ENCODE results near the gene VRTN. TPM values are rescaled to one million over a fixed set of nuclear protein-coding genes. Genes with fewer than 3 reads are reported as not detected.

Gene VRTN
- total and polyA plus RNA-seq, 2 experiments from 2014 or later = 1.3 to 2.7 TPM

DNA sequence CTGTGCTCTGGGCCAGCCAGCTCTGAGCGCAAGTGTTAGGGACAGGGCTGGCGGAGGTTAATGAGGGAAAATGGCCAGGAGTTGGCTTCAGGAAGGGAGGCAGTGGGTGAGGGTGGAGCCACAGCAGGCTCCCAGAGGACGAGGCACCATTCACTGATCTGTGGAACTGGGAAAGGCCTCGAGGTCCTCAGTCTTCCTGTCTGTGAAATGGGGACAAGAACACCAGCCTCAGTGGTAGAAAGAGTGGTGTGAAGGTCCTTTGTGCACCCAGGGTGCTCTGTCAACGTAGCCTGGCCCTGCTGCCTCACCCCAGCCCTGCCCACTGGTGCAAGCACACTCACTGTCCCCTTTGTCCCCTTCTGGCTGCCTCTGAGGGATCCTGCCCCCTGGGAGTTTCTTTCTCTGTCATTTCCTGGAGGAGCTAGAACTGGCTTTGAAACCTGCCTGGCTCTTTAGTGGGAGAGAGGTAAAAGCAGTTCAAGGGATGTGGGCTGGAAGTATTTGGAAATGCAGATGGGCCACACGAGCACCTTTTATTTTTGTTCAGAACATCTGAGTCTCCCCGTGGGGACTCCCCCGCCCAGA lies 52.7 kb downstream of the VRTN start:
- Histone ChIP-seq H3K36me3 (no peaks in the 10 kb centered on the region), H3K27ac (peak overlapping the region; percentile 73), H3K9me3 (ENCODE audit: low read depth) (no peaks in the 10 kb centered on the region), H3K4me1 (ENCODE audit: low read depth) (peaks cover 26% of the 10 kb centered on the region), H3K27me3 (no peaks in the 10 kb centered on the region), H3K4me3 (peak overlapping the region; percentile 12)
- no peak for DNase-seq (ENCODE audit: low read depth in 1 of 2, low spot score in 1 of 2)
- TF ChIP-seq, protein P1, sequence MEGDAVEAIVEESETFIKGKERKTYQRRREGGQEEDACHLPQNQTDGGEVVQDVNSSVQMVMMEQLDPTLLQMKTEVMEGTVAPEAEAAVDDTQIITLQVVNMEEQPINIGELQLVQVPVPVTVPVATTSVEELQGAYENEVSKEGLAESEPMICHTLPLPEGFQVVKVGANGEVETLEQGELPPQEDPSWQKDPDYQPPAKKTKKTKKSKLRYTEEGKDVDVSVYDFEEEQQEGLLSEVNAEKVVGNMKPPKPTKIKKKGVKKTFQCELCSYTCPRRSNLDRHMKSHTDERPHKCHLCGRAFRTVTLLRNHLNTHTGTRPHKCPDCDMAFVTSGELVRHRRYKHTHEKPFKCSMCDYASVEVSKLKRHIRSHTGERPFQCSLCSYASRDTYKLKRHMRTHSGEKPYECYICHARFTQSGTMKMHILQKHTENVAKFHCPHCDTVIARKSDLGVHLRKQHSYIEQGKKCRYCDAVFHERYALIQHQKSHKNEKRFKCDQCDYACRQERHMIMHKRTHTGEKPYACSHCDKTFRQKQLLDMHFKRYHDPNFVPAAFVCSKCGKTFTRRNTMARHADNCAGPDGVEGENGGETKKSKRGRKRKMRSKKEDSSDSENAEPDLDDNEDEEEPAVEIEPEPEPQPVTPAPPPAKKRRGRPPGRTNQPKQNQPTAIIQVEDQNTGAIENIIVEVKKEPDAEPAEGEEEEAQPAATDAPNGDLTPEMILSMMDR (IDR thresholded peaks at IDR 0.05; ENCODE audit: low read depth, low read length) = no peak

DNA sequence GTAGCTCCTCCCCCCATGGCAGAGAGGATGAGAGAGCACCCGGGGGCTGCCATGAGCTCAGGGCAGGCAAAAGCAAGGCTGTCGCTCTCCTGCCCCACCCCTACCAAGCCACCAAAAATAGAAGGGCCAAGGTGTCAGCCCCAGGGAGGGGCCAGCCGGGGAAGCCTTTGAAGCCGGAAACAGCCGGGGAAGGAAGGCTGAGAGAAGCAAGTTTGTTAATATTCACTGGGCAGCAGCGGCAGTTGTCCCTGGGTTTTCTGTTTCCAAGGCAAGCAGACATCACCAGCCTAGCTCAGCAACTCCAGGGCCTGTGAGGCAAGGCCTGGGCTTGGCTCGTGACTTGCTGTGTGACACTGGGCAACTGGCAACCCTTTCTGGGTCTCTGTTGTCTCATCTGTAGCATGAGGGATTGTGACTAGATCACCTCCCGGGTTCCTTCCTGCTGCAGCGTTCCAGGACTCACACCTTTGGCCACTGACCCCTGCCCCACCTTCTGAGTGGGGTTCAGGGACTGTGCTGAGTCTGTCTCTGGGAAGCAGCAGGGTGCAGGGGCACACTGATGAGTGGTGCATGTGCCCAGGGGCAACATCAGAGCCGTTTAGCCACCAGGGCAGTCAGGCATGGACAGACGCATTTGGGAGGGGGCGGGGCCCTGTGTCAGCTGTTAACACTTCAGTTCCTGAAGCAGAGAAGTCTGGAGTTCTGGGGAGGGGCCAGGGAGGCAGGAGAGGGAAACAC lies 53.4 kb downstream of the VRTN start:
- Histone ChIP-seq H3K36me3 (no peaks in the 10 kb centered on the region), H3K27me3 (no peaks in the 10 kb centered on the region), H3K4me1 (ENCODE audit: low read depth) (peaks cover 26% of the 10 kb centered on the region), H3K4me3 (peak overlapping the region; percentile 12), H3K9me3 (ENCODE audit: low read depth) (no peaks in the 10 kb centered on the region), H3K27ac (peak overlapping the region; percentile 73)
- peak in 1 of 2 donors; percentile 86 for DNase-seq (ENCODE audit: low read depth in 1 of 2, low spot score in 1 of 2)
- TF ChIP-seq, protein P1 (IDR thresholded peaks at IDR 0.05; ENCODE audit: low read depth, low read length) = no peak

DNA sequence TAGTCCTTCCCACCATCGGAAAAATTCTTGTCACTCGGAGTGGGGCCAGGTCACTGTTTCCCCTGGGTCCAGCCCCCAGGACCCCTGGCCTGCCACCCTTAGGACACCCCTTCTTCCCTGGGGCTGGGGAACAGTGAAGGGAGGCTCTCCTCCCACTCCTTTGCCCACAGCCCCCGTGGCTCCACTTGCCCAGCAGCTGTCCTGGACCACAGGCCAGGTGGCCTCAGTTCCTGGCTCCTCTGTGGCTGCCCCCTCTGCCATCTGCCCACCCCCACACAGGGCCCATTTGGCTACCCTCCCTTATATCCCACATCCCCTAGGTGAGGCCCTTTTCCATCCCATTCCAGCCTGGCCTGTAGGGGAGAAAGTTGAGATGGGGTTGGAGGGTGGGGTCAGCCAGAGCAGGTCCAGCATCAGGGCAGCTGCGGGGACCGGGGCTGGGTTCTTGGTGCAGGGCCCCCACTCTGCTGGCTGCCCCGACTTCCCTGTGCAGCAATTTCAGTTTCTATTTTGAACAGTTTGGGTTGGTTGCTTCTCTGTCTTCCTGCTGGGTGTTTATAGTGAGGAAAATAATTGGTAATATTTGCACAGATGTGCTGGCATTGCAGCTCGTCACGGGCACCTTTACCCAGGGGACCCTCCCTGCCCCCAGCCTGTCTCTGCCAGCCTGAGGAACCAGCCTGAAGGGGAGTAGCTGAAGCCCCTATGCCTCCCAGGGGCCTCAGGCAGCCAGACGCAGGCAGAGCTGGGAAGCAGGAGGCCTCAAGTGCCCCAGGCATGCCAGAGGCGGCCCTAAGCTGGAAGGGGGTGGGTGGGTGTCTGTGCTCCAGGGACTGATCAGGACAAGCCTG lies 54.4 kb downstream of the VRTN start:
- peaks cover 26% of the 10 kb centered on the region for H3K4me1 ChIP-seq (ENCODE audit: low read depth)
- peak in 1 of 2 donors; percentile 35 for DNase-seq (ENCODE audit: low read depth in 1 of 2, low spot score in 1 of 2)
- H3K27ac ChIP-seq = peak overlapping the region; percentile 73
- no peaks in the 10 kb centered on the region for H3K36me3 ChIP-seq
- H3K9me3 ChIP-seq (ENCODE audit: low read depth) = no peaks in the 10 kb centered on the region
- H3K27me3 ChIP-seq = no peaks in the 10 kb centered on the region
- TF ChIP-seq, protein P1 (IDR thresholded peaks at IDR 0.05; ENCODE audit: low read depth, low read length) = no peak
- H3K4me3 ChIP-seq = no peak overlapping the region

DNA sequence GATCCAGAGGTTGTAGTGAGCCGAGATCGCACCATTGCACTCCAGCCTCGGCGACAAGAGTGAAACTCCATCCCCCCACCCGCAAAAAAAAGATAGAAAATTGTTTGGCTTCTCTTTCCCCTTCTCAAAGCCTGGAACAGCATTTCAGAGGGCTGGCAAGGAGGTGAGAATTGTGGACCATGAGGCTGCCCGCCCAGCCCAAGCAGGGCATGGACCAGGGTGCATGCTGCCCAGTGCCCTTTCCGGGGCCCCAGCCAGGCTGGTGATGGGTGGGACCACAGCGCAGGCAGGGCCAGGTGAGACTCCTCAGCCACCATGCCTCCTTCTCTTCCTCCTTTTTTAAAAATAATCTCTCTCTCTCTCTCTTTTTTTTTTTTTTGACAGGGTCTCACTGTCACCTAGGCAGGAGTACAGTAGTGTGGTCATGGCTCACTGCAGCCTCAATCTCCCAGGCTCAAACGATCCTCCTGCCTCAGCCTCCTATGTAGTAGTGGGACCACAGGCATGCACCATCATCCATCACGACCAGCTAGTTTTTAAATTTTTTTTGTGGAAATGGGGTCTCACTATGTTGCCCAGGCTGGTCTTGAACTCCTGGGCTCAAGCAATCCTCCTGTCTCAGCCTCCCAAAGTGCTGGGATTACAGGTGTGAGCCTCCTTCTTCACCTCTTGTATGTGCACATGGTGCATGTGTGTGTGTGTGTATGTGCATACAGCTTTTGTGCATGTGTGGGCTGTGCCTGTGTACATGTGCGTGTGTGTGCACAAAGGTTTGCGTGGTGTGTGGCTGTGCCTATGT lies 55.5 kb downstream of the VRTN start:
- H3K36me3 ChIP-seq = no peaks in the 10 kb centered on the region
- DNase-seq (ENCODE audit: low read depth in 1 of 2, low spot score in 1 of 2) = no peak
- TF ChIP-seq, protein P1 (IDR thresholded peaks at IDR 0.05; ENCODE audit: low read depth, low read length) = no peak

DNA sequence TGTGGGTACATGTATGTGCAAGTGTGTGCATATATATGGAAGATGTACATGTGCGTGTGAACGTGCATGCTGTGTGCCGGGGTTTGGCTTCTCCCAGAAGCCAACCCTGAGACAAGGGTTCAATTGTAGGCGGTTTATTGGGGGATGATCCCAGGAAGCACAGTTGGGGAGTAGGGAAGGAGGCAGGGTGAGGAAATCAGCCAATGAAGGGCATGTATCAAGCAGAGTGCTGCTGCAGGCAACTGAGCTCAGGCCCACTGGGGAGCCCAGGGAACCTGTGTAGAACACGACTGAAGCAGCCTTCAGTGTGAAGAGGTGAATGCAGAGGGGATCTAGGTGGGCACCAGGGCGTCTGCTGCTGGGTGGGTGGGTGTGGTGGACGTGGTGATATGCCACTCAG lies 56.2 kb downstream of the VRTN start:
- no peak for DNase-seq (ENCODE audit: low read depth in 1 of 2, low spot score in 1 of 2)
- H3K4me1 ChIP-seq (ENCODE audit: low read depth) = peaks cover 26% of the 10 kb centered on the region
- H3K9me3 ChIP-seq (ENCODE audit: low read depth) = no peaks in the 10 kb centered on the region
- no peaks in the 10 kb centered on the region for H3K27me3 ChIP-seq
- H3K36me3 ChIP-seq = no peaks in the 10 kb centered on the region
- no peak overlapping the region for H3K27ac ChIP-seq
- TF ChIP-seq, protein P1 (IDR thresholded peaks at IDR 0.05; ENCODE audit: low read depth, low read length) = no peak
- H3K4me3 ChIP-seq = no peak overlapping the region

More for the DNA sequence above, 55.5 kb downstream of the VRTN start:
- Histone ChIP-seq H3K4me3 (no peak overlapping the region), H3K27ac (no peak overlapping the region), H3K9me3 (ENCODE audit: low read depth) (no peaks in the 10 kb centered on the region), H3K4me1 (ENCODE audit: low read depth) (peaks cover 26% of the 10 kb centered on the region), H3K27me3 (no peaks in the 10 kb centered on the region)

Measured in cardiac muscle cell (in vitro differentiated cells and primary cell).